RPMI8226 (cell line): Measurements from ENCODE around the gene BBS5.
"Not testable (repeated sequence)": the region's sequence is repeated elsewhere in the genome, so short reads cannot be mapped to it uniquely, and the experiment has no call there.

Source experiments
- DNase-seq: peaks from one replicate; pipeline ENCODE4 v3.0.0-alpha.2; 2015

The BBS5 gene

GRCh38 chr2:169490834-169491233, 11.5 kb downstream of the BBS5 start:
- no peak for DNase-seq

GRCh38 chr2:169491378-169491777, 12.1 kb downstream of the BBS5 start:
- no peak for DNase-seq

GRCh38 chr2:169493360-169493759, 14.1 kb downstream of the BBS5 start:
- no peak for DNase-seq

- no peak for DNase-seq
Measured at GRCh38 chr2:169495310-169495928, 16.1 kb downstream of the BBS5 start.

GRCh38 chr2:169504651-169505050, 25.4 kb downstream of the BBS5 start:
- no peak for DNase-seq

- no peak for DNase-seq
Measured at GRCh38 chr2:169507698-169508097, 28.4 kb downstream of the BBS5 start.

- DNase-seq = no peak
Measured at GRCh38 chr2:169509298-169509885, 30.1 kb downstream of the BBS5 start, which contains the start of gene KLHL41. Gene KLHL41, plus strand, starts transcription at chr2:169509702. Its CDS starts 77 bp downstream, at chr2:169509779.

GRCh38 chr2:169509955-169510354, 30.7 kb downstream of the BBS5 start:
- DNase-seq = no peak

GRCh38 chr2:169510496-169510895, 31.2 kb downstream of the BBS5 start:
- no peak for DNase-seq

- DNase-seq = no peak
Measured at GRCh38 chr2:169511818-169512217, 32.5 kb downstream of the BBS5 start.

- DNase-seq = no peak
Measured at GRCh38 chr2:169512525-169512924, 33.2 kb downstream of the BBS5 start.

GRCh38 chr2:169513094-169513493, 33.8 kb downstream of the BBS5 start:
- DNase-seq = no peak

- no peak for DNase-seq
Measured at GRCh38 chr2:169513926-169514325, 34.6 kb downstream of the BBS5 start.

GRCh38 chr2:169514758-169515157, 35.5 kb downstream of the BBS5 start:
- DNase-seq = not testable (repeated sequence)

GRCh38 chr2:169516488-169516995, 37.2 kb downstream of the BBS5 start:
- not testable (repeated sequence) for DNase-seq

- DNase-seq = no peak
Measured at GRCh38 chr2:169520896-169521295, 41.6 kb downstream of the BBS5 start.

- DNase-seq = no peak
Measured at GRCh38 chr2:169523681-169524080, 44.4 kb downstream of the BBS5 start.

GRCh38 chr2:169525434-169525833, 46.1 kb downstream of the BBS5 start:
- DNase-seq = no peak

GRCh38 chr2:169526451-169526850, 47.2 kb downstream of the BBS5 start:
- DNase-seq = no peak

- peak; percentile 78 for DNase-seq
Measured at GRCh38 chr2:169528271-169528701, 49.0 kb downstream of the BBS5 start.

GRCh38 chr2:169539460-169539859, 60.2 kb downstream of the BBS5 start:
- DNase-seq = not testable (repeated sequence)

GRCh38 chr2:169540146-169540545, 60.9 kb downstream of the BBS5 start:
- no peak for DNase-seq

GRCh38 chr2:169542433-169542832, 63.1 kb downstream of the BBS5 start:
- no peak for DNase-seq

- DNase-seq = no peak
Measured at GRCh38 chr2:169546756-169547155, 67.5 kb downstream of the BBS5 start.
